ENCODE data around the gene FCRL6.

- no peak for TF ChIP-seq FOXM1 (IDR thresholded peaks at IDR 0.05; ENCODE audit: borderline replicate concordance, low read depth)
- no peak for TF ChIP-seq YY1 (IDR thresholded peaks at IDR 0.05; ENCODE audit: low read depth)
- no peak for TF ChIP-seq EP300 (IDR thresholded peaks at IDR 0.05; ENCODE audit: borderline replicate concordance)
- TF ChIP-seq CEBPB (IDR thresholded peaks at IDR 0.05): no peak
Observed at GRCh38 chr1:159799446-159799985, 2.6 kb upstream of the FCRL6 start.
